Retinal pigment epithelial cell (primary cell): ENCODE results near the gene C1QTNF4.

Experiments
- DNase-seq: peaks from one replicate; pipeline ENCODE4 v3.0.0-alpha.2; 2010; ENCODE audit warnings: low read depth
- H3K4me3 ChIP-seq: 2 replicates; pipeline ENCODE4 v1.5.1; 2011; ENCODE audit warnings: mild to moderate bottlenecking, low read length, control low read depth, moderate library complexity
- TF ChIP-seq, protein P1 (sequence below): conservative IDR thresholded peaks from 2 replicates; pipeline ENCODE4 v1.5.1; 2011; ENCODE audit warnings: low read depth, low read length, control low read depth, inconsistent platforms

Gene C1QTNF4

DNA sequence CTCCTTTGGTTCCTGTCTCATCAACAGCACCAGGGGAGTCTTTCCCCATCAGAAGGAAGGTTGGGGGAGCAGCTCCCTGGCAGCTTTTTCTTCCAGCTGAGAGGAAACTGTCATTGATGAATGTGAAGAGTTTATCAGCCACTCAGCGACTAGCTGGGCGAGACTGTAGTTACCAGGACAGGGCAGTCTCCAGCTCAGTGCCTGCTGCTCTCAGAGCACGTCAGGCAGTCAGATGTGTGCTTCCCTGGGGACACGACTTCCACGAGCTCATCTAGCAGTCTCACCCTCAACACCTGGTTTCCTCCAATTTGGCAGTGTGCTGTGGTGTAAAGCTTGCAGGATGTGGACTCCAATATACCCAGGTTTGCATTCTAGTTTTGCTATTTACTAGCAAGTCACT, 12.5 kb upstream of the C1QTNF4 start:
- no peak overlapping the region for H3K4me3 ChIP-seq
- TF ChIP-seq, protein P1, sequence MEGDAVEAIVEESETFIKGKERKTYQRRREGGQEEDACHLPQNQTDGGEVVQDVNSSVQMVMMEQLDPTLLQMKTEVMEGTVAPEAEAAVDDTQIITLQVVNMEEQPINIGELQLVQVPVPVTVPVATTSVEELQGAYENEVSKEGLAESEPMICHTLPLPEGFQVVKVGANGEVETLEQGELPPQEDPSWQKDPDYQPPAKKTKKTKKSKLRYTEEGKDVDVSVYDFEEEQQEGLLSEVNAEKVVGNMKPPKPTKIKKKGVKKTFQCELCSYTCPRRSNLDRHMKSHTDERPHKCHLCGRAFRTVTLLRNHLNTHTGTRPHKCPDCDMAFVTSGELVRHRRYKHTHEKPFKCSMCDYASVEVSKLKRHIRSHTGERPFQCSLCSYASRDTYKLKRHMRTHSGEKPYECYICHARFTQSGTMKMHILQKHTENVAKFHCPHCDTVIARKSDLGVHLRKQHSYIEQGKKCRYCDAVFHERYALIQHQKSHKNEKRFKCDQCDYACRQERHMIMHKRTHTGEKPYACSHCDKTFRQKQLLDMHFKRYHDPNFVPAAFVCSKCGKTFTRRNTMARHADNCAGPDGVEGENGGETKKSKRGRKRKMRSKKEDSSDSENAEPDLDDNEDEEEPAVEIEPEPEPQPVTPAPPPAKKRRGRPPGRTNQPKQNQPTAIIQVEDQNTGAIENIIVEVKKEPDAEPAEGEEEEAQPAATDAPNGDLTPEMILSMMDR = no peak
- no peak for DNase-seq

DNA sequence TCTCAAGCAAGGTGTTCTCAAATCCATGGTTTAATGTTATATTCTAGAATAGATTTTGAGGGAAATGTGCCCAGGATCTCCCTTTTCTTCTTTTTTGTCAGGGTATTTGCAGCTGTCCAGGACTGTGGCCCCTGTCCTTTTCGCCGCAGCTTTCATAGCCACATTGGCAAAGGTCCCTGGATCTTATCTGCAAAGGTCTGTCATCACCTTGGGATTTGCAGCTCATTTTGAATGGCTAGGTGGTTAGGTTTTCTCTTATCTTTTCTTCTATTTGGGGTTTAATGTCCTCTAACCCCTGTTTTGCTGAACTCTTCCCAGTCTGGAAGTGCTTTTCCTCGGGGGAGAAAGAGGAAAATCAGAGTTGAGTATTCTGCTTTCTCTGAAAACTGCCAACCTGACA, 11.7 kb upstream of the C1QTNF4 start:
- TF ChIP-seq, protein P1 = no peak
- no peak for DNase-seq
- H3K4me3 ChIP-seq = no peak overlapping the region

DNA sequence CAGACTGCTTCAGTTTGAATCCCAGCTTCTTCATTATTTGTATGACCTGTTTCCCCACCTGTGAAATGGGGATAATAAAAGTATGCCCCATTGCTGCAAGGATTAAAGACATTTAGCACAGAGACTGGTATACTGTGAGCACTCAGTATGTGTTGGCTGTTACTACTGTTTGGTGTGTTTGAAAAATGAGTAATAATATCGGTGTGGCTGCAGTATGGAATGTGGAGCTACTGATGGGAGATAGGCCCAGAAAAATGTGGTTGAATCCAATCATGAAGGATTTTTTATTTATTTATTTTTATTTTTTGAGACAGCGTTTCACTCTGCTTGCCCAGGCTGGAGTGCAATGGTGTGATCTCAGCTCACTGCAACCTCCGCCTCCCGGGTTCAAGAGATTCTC, 9.1 kb upstream of the C1QTNF4 start:
- no peak overlapping the region for H3K4me3 ChIP-seq
- TF ChIP-seq, protein P1 = no peak
- no peak for DNase-seq

DNA sequence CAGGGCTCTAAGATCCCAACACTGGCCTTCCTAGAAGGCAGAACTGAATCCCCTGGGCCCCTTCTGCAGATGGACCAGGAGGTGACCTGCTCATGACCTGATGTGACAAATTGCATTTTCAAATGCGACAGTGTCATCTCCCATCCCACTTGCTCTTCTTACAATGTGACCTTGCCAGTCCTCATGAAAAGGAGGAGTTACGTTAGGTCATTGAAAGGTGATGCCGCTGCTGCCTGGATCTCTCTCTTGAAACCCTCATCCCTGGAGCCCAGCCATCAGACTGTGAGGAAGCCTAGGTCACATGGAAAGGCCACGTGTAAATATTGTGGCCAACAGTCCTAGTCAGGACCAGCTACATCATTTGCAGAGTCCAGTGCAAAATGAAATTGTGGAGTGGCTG, 5.7 kb upstream of the C1QTNF4 start:
- no peak overlapping the region for H3K4me3 ChIP-seq
- TF ChIP-seq, protein P1 = no peak
- no peak for DNase-seq

DNA sequence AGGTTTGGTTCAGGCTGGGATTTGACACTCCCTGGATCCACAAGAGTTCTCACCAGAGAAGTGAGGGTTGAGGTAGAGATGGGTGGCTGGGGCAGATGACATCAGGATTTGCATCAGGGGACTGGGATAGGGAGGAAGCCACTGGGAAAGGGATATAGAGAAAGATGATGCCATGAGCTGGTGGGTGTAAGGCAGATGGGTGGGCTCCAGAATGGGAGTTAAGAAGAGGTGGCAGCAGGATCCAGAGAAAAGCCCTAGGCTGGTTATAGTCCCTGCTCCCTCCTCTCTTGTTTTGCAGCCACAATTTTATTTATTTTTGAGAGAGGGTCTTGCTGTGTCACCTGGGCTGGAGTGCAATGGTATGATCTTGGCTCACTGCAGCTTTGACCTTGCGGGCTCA, 1.8 kb upstream of the C1QTNF4 start:
- TF ChIP-seq, protein P1 = no peak
- no peak for DNase-seq

DNA sequence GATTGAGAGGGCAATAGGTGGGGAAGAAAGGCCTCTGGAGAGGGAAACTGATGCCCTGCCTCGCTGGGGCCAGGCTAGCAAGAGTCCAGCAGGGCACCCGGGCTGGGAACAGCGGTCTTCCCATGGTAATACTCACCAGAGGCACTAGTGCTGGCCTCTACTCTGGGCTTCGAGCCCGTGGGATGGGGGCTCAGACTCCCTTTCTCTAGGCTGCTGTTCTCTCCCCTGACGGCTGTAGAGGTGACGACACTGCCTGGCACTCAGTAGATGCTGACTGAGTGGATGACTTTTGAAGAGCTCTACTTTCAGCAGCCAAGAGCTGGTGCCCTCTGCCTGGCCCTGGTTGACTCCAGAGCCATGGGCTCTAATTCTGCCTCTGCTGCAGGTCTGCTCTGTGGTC, 818 bp upstream of the C1QTNF4 start:
- TF ChIP-seq, protein P1 = no peak
- no peak for DNase-seq
- H3K4me3 ChIP-seq = no peak overlapping the region

More for the DNA sequence above, 1.8 kb upstream of the C1QTNF4 start:
- H3K4me3 ChIP-seq = no peak overlapping the region

DNA sequence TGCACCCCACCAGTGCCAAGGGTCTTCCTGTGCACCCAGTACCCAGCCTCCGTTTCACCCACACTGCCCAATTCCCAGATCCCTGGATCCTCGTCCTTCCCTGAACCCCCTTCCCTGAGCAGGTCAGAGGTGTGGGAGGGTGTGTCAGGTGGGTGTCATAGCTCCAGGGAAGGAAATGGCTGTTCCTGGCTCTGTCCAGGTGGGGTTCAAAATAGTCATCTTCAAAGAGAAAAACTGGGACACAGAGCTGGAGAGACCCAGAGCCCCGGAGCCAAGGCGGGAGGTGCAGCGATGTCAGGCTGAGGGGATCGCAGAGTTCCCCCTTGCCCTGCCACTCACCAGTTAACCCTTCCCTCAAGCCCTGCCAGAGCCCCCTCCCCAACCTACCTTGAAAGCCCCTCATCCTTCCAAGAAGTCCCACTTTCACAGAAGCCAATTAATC, 698 bp downstream of the C1QTNF4 start:
- TF ChIP-seq, protein P1 = no peak
- H3K4me3 ChIP-seq = peak overlapping the region; percentile 28

More for the DNA sequence above, 698 bp downstream of the C1QTNF4 start:
- no peak for DNase-seq
